ENCODE results near the gene DAPP1. TPM values are rescaled to one million over a fixed set of nuclear protein-coding genes. Genes with fewer than 3 reads are reported as not detected.

The DAPP1 gene
- total and polyA plus RNA-seq, 2 of the 4 experiments (the other 2 are of a cell fraction), result not detected

DNA sequence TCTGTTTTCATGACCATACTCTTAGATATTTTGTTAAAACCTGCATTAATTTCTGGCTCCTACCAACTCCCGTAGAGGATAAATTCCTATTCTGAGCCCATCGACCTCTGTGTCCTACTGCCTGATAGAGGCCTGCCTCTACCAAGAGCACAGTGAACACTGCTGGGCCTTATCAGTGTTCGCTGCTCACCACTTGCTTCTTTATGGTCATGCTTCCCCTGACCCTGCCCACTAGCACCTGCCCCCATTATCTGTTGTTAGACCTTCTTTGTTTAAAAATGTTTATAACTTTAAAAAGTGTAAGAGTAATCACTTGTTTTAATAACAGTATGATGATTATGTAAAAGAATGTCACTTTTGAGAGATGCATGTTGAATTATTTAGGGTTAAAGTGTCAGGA lies 6.1 kb downstream of the DAPP1 start:
- no peak overlapping the region for H2AK5ac ChIP-seq (ENCODE audit: low read depth, low read length)
- no peak overlapping the region for H3K14ac ChIP-seq (replicated peaks; ENCODE audit: low read depth, low read length)
- H3K18ac ChIP-seq (ENCODE audit: low read depth, low read length), result no peak overlapping the region
- H3K56ac ChIP-seq (ENCODE audit: extremely low read depth, insufficient read depth, low read length), result no peak overlapping the region
- no peaks in the 10 kb centered on the region for H3K36me3 ChIP-seq (ENCODE audit: control insufficient read depth, insufficient read depth, low read length)
- H3K4me2 ChIP-seq (ENCODE audit: low read depth, low read length), result no peak overlapping the region
- no peak overlapping the region for H3K4me3 ChIP-seq (ENCODE audit: insufficient read depth, low read depth, low read length)
- intact Hi-C loops (cut with micrococcal nuclease), result no loop called here
- WGBS, 2 experiments (ENCODE audit: extremely low coverage in 2 of 2, insufficient read length in 1 of 2), result 33% methylated on average over 1 of the region's 3 CpGs; no CpG with 5 or more reads in 1 of the 2 experiments
- no peak for DNase-seq
- no peak for ATAC-seq (ENCODE audit: low read depth)
- H2BK120ac ChIP-seq (ENCODE audit: low read depth, low read length), result no peak overlapping the region
- ChIA-PET POLR2A (ENCODE audit: unreplicated experiment) (no interaction called here), CTCF (interaction anchor here (0.5 kb wide), 1 partner anchor 291 kb away, joined by 3 read pairs; no protein-coding TSS in a partner anchor)
- no peak overlapping the region for H3K4ac ChIP-seq (ENCODE audit: low read depth, low read length)
- no TSS peak for BruUV-seq (replicated peaks)
- no peak overlapping the region for H2AFZ ChIP-seq (replicated peaks; ENCODE audit: low read length, poor library complexity)
- H2BK15ac ChIP-seq (ENCODE audit: low read depth, low read length), result no peak overlapping the region
- peaks cover 4% of the 10 kb centered on the region for H3K27me3 ChIP-seq (ENCODE audit: control insufficient read depth, insufficient read depth, low read length)
- in situ Hi-C loops (cut with MboI; ENCODE audit: low sequenced_read_pairs), result no loop called here
- H3K79me1 ChIP-seq (ENCODE audit: low read depth in 1 of 2, low read length in 2 of 2), result no peaks in the 10 kb centered on the region
- H2AK9ac ChIP-seq (replicated peaks; ENCODE audit: low read depth, low read length, poor library complexity), result no peak overlapping the region
- dilution Hi-C loops (cut with HindIII; ENCODE audit: low sequenced_read_pairs, unreplicated experiment), result no loop called here
- no peaks in the 10 kb centered on the region for H3K9me3 ChIP-seq (ENCODE audit: control insufficient read depth, insufficient read depth, low read length)
- no peak overlapping the region for H4K91ac ChIP-seq (ENCODE audit: insufficient read depth, low read depth, low read length)
- no peak overlapping the region for H2BK5ac ChIP-seq (ENCODE audit: low read depth, low read length, poor library complexity, severe bottlenecking)
- no peak for TF ChIP-seq BHLHE40 (IDR thresholded peaks at IDR 0.05; ENCODE audit: low read depth, low read length)
- H3K9me1 ChIP-seq (ENCODE audit: insufficient read depth, low read length), result no peaks in the 10 kb centered on the region
- H3K4me1 ChIP-seq (ENCODE audit: control insufficient read depth, insufficient read depth, low read length), result no peaks in the 10 kb centered on the region
- H4K20me1 ChIP-seq (ENCODE audit: insufficient read depth, low read length), result no peaks in the 10 kb centered on the region
- H2BK20ac ChIP-seq (ENCODE audit: low read depth, low read length), result no peak overlapping the region
- no peak overlapping the region for H4K5ac ChIP-seq (ENCODE audit: low read depth, low read length)
- H4K8ac ChIP-seq (ENCODE audit: low read depth in 2 of 2, low read length in 2 of 2), result no peak overlapping the region
- no peak overlapping the region for H3K27ac ChIP-seq (ENCODE audit: insufficient read depth, low read length)
- no peak overlapping the region for H3K23ac ChIP-seq (ENCODE audit: low read depth, low read length)
- H3K9ac ChIP-seq (ENCODE audit: low read depth, low read length), result no peak overlapping the region
